Panc1 (cell line): ENCODE results near the gene FKBP3.

Experiments
- POLR2AphosphoS5 ChIP-seq: IDR thresholded peaks from 2 replicates; pipeline ENCODE4 v1.6.1; 2012; ENCODE audit warnings: mild to moderate bottlenecking, low read depth, low read length, moderate library complexity
- SIN3A ChIP-seq: IDR thresholded peaks from 2 replicates; pipeline ENCODE4 v1.6.1; 2012; ENCODE audit warnings: low read depth, mild to moderate bottlenecking, low read length, moderate library complexity, borderline replicate concordance; ENCODE audit not compliant: insufficient read depth
- TF ChIP-seq, protein P1 (sequence below): fragments of 450-650 bp; IDR thresholded peaks from 2 replicates; pipeline ENCODE4 v1.5.1; 2017; ENCODE audit warnings: mild to moderate bottlenecking

DNA sequence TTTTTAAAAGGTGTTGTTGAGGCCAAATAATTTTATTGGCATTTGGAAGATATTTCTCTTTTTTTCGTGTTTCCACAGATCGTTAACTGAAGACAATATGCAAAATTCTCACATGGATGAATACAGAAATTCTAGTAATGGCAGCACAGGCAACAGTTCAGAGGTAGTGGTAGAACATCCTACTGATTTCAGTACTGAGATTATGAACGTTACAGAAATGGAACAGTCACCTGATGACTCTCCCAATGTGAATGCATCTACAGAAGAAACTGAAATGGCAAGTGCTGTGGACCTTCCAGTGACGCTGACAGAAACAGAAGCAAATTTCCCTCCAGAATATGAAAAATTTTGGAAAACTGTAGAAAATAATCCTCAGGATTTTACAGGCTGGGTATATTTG lies 39.1 kb downstream of the FKBP3 start:
- TF ChIP-seq, protein P1, sequence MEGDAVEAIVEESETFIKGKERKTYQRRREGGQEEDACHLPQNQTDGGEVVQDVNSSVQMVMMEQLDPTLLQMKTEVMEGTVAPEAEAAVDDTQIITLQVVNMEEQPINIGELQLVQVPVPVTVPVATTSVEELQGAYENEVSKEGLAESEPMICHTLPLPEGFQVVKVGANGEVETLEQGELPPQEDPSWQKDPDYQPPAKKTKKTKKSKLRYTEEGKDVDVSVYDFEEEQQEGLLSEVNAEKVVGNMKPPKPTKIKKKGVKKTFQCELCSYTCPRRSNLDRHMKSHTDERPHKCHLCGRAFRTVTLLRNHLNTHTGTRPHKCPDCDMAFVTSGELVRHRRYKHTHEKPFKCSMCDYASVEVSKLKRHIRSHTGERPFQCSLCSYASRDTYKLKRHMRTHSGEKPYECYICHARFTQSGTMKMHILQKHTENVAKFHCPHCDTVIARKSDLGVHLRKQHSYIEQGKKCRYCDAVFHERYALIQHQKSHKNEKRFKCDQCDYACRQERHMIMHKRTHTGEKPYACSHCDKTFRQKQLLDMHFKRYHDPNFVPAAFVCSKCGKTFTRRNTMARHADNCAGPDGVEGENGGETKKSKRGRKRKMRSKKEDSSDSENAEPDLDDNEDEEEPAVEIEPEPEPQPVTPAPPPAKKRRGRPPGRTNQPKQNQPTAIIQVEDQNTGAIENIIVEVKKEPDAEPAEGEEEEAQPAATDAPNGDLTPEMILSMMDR, result no peak
- TF ChIP-seq POLR2AphosphoS5 (no peak), SIN3A (no peak)
